ENCODE measurements around the gene IRAK2. TPM values are rescaled to one million over a fixed set of nuclear protein-coding genes. Genes with fewer than 3 reads are reported as not detected.

IRAK2 gene
- total RNA-seq, 1 experiment from 2014 or later: 0.61 TPM

GRCh38 chr3:10206166-10206511, 41.4 kb downstream of the IRAK2 start:
- Histone ChIP-seq H3K27ac (ENCODE audit: insufficient read length, low read depth, low read length) (no peak overlapping the region), H2AFZ (ENCODE audit: low read length) (no peak overlapping the region), H4K20me1 (ENCODE audit: control insufficient read depth, insufficient read depth, insufficient read length) (no peaks in the 10 kb centered on the region), H3K79me2 (ENCODE audit: insufficient read depth, low read length) (no peaks in the 10 kb centered on the region), H4K5ac (ENCODE audit: insufficient read length, low read depth, low read length) (no peak overlapping the region), H3K56ac (ENCODE audit: insufficient read length, low read depth, low read length) (no peak overlapping the region), H2BK5ac (ENCODE audit: insufficient read length, low read length) (no peak overlapping the region), H3K23me2 (ENCODE audit: insufficient read length, low read depth, low read length, poor library complexity, severe bottlenecking) (no peaks in the 10 kb centered on the region), H3K14ac (ENCODE audit: insufficient read depth, low read length) (no peak overlapping the region), H3T11ph (ENCODE audit: low read length) (no peak overlapping the region), H3K9me3 (ENCODE audit: control insufficient read depth, low read depth, low read length) (no peaks in the 10 kb centered on the region), H2BK120ac (ENCODE audit: low read depth, low read length, poor library complexity, severe bottlenecking) (no peak overlapping the region), H4K91ac (ENCODE audit: insufficient read length, low read depth, low read length) (no peak overlapping the region), H3K4me1 (ENCODE audit: insufficient read depth, low read length) (no peaks in the 10 kb centered on the region), H3K4me2 (ENCODE audit: insufficient read depth, insufficient read length, low read length) (no peak overlapping the region), H3K9ac (ENCODE audit: extremely low read depth, insufficient read length, low read length) (no peak overlapping the region), H3K4ac (ENCODE audit: low read depth, low read length) (no peak overlapping the region), H2BK20ac (ENCODE audit: low read depth, low read length, poor library complexity, severe bottlenecking) (no peak overlapping the region), H3K23ac (ENCODE audit: insufficient read length, low read depth, low read length) (no peak overlapping the region), H2BK15ac (ENCODE audit: low read depth, low read length) (no peak overlapping the region), H3K18ac (ENCODE audit: insufficient read length, low read depth, low read length) (no peak overlapping the region), H4K8ac (replicated peaks; ENCODE audit: insufficient read length, low read depth, low read length) (no peak overlapping the region), H3K27me3 (ENCODE audit: insufficient read depth, low read length) (no peaks in the 10 kb centered on the region), H2BK12ac (ENCODE audit: insufficient read length, low read depth, low read length) (no peak overlapping the region), H3K79me1 (ENCODE audit: insufficient read depth, low read depth, low read length, poor library complexity, severe bottlenecking) (no peaks in the 10 kb centered on the region), H2AK5ac (ENCODE audit: insufficient read length, low read length) (no peak overlapping the region)
- Mint-ChIP-seq H3K9me3 (no peaks in the 10 kb centered on the region), H3K4me1 (no peaks in the 10 kb centered on the region), H3K27me3 (ENCODE audit: low read depth) (no peaks in the 10 kb centered on the region; the same call in 1 of the 2 replicates), H3K27ac (no peak overlapping the region; a peak in 1 of 7 replicates), H3K4me3 (no peak overlapping the region), H3K36me3 (ENCODE audit: insufficient read depth in 1 of 3, low read depth in 3 of 3) (no peaks in the 10 kb centered on the region; a peak in 1 of 7 replicates)
- no CpG with 5 or more reads among the region's 5 CpGs for WGBS (ENCODE audit: extremely low coverage, insufficient read length, low lambda C conversion rate)
- TF ChIP-seq CTCF (conservative IDR thresholded peaks at IDR 0.05): no peak
- DNase-seq: no peak

Data from H9 (cell line).